Parathyroid adenoma (tissue), 2 donors: ENCODE data around the gene TMEM192.
"Not testable (repeated sequence)": the region's sequence is repeated elsewhere in the genome, so short reads cannot be mapped to it uniquely, and the experiment has no call there.

ENCODE experiments used
- H2AFZ ChIP-seq: fragments of 300-600 bp; sonication (generic); one replicate; pipeline ENCODE4 v1.7.0; 2017; ENCODE audit warnings: antibody characterized with exemption, mild to moderate bottlenecking
- H3K27ac ChIP-seq: fragments of 300-600 bp; sonication (generic); one replicate; pipeline ENCODE4 v1.7.0; 2017
- H3K27me3 ChIP-seq: fragments of 300-600 bp; sonication (generic); one replicate; pipeline ENCODE4 v1.7.0; 2017; ENCODE audit warnings: low read length; ENCODE audit not compliant: control insufficient read depth, insufficient read depth
- H3K36me3 ChIP-seq: fragments of 300-600 bp; sonication (generic); one replicate; pipeline ENCODE4 v1.7.0; 2017; ENCODE audit warnings: low read length; ENCODE audit not compliant: control insufficient read depth, insufficient read depth
- H3K4me1 ChIP-seq: fragments of 300-600 bp; sonication (generic); one replicate; pipeline ENCODE4 v1.7.0; 2017; ENCODE audit warnings: control low read depth
- H3K4me2 ChIP-seq: fragments of 300-600 bp; sonication (generic); one replicate; pipeline ENCODE4 v1.7.0; 2017; ENCODE audit warnings: low read length
- H3K4me3 ChIP-seq: fragments of 300-600 bp; sonication (generic); one replicate; pipeline ENCODE4 v1.7.0; 2017; ENCODE audit warnings: low read depth, low read length
- H3K79me2 ChIP-seq: fragments of 300-600 bp; sonication (generic); one replicate; pipeline ENCODE4 v1.7.0; 2017; ENCODE audit warnings: control low read depth
- H3K9ac ChIP-seq: fragments of 300-600 bp; sonication (generic); one replicate; pipeline ENCODE4 v1.7.0; 2017; ENCODE audit warnings: mild to moderate bottlenecking
- H3K9me3 ChIP-seq: fragments of 300-600 bp; sonication (generic); one replicate; pipeline ENCODE4 v1.7.0; 2017; ENCODE audit warnings: low read length; ENCODE audit not compliant: control insufficient read depth
- TF ChIP-seq, protein P1 (sequence below): fragments of 300-600 bp; sonication (generic); IDR thresholded peaks from one replicate; pipeline ENCODE4 v1.7.0; 2017; ENCODE audit warnings: antibody characterized with exemption, mild to moderate bottlenecking
- donor health status: primary hyperparathyroidism.

TMEM192 gene

DNA sequence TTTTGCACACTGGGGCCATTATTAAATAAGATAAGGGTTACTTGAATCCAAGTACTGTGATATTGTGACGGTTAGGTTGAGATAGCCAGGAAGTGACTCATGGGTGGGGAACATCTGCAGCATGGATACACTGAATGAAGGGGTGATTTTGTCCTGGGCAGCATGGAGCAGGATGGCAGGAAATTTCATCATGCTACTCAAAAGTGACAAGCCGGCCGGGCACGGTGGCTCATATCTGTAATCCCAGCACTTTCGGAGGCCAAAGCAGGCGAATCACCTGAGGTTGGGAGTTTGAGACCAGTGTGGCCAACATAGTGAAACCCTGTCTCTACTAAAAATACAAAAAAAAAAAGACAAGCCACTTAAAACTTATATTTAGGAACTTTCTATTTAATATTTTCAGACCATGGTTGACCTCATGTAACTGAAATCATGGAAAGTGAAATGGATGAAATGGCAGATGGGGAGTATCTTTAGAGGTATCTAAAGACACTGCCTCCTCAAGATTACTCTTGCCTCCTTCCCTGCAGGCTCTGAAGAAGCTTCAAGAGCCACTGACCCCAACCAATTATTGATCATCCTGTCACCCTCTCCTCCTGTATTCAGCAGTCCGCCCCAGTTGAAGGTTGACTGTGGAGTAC is 84.8 kb downstream of the TMEM192 start:
- H3K4me1 ChIP-seq: no peaks in the 10 kb centered on the region
- no peaks in the 10 kb centered on the region for H3K79me2 ChIP-seq
- no peak overlapping the region for H3K4me2 ChIP-seq
- no peak overlapping the region for H3K4me3 ChIP-seq
- no peaks in the 10 kb centered on the region for H3K27me3 ChIP-seq
- H3K9ac ChIP-seq: no peak overlapping the region
- TF ChIP-seq, protein P1, sequence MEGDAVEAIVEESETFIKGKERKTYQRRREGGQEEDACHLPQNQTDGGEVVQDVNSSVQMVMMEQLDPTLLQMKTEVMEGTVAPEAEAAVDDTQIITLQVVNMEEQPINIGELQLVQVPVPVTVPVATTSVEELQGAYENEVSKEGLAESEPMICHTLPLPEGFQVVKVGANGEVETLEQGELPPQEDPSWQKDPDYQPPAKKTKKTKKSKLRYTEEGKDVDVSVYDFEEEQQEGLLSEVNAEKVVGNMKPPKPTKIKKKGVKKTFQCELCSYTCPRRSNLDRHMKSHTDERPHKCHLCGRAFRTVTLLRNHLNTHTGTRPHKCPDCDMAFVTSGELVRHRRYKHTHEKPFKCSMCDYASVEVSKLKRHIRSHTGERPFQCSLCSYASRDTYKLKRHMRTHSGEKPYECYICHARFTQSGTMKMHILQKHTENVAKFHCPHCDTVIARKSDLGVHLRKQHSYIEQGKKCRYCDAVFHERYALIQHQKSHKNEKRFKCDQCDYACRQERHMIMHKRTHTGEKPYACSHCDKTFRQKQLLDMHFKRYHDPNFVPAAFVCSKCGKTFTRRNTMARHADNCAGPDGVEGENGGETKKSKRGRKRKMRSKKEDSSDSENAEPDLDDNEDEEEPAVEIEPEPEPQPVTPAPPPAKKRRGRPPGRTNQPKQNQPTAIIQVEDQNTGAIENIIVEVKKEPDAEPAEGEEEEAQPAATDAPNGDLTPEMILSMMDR: no peak
- no peak overlapping the region for H2AFZ ChIP-seq
- no peak overlapping the region for H3K27ac ChIP-seq
- no peaks in the 10 kb centered on the region for H3K9me3 ChIP-seq
- no peaks in the 10 kb centered on the region for H3K36me3 ChIP-seq

DNA sequence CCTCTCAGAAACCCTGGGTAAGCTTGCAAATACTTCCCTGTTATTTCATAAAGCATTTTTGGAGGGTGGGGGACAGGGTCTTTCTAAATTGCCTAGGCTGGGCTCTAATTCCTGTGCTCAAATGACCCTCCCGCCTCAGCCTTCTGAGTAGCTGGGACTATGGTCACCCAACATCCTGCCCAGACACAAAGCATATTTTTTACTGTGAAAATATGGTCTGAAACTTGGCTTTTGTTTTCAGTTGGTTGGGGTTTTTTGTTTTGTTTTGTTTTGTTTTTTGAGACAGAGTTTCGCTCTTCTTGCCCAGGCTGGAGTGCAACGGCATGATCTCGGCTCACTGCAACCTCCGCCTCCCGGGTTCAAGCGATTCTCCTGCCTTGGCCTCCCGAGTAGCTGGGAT is 86.9 kb downstream of the TMEM192 start:
- H3K27me3 ChIP-seq, H3K27ac ChIP-seq, H2AFZ ChIP-seq, H3K9ac ChIP-seq, H3K4me1 ChIP-seq, H3K4me3 ChIP-seq, H3K79me2 ChIP-seq, H3K4me2 ChIP-seq, H3K36me3 ChIP-seq, H3K9me3 ChIP-seq: not testable (repeated sequence)
